WTC11 (cell line): ENCODE measurements around the gene OPCML. TPM values are rescaled to one million over a fixed set of nuclear protein-coding genes. Genes with fewer than 3 reads are reported as not detected.

Source experiments
- ATAC-seq: fragments of 200-7000 bp; cut with Tn5 transposase; 2 replicates; pipeline ENCODE4 v1.10.0; 2021; ENCODE audit warnings: mild to moderate bottlenecking, moderate library complexity
- CTCF ChIA-PET: fragments of 300-600 bp; sonication (Branson Sonifier 250); formaldehyde crosslinking; loops from one replicate; lab custom pipeline; 2021; ENCODE audit warnings: antibody characterized with exemption; lab: Charles Lee
- POLR2A ChIA-PET: fragments of 350-600 bp; sonication (Branson Sonifier 250); formaldehyde crosslinking; loops from one replicate; lab custom pipeline; 2021; ENCODE audit warnings: antibody characterized with exemption; lab: Charles Lee
- DNase-seq: peaks from one replicate; pipeline ENCODE4 v3.0.0; 2021; ENCODE audit warnings: low spot score
- H3K27ac Mint-ChIP-seq: 2 replicates; pipeline ENCODE4 v1.8.0; 2021; ENCODE audit warnings: mixed read lengths
- H3K27me3 Mint-ChIP-seq: 2 replicates; pipeline ENCODE4 v1.8.0; 2021; ENCODE audit warnings: low read depth, mild to moderate bottlenecking, moderate library complexity, mixed read lengths
- H3K36me3 Mint-ChIP-seq: 2 replicates; pipeline ENCODE4 v1.8.0; 2021; ENCODE audit warnings: mixed read lengths
- H3K4me1 Mint-ChIP-seq: 2 replicates; pipeline ENCODE4 v1.8.0; 2022; ENCODE audit warnings: mixed read lengths
- H3K4me3 Mint-ChIP-seq: 2 replicates; pipeline ENCODE4 v1.8.0; 2021; ENCODE audit warnings: mild to moderate bottlenecking, moderate library complexity, mixed read lengths
- H3K9me3 Mint-ChIP-seq: 2 replicates; pipeline ENCODE4 v1.8.0; 2021; ENCODE audit warnings: mixed read lengths
- IRF2 ChIP-seq: sonication (generic); formaldehyde crosslinking; IDR thresholded peaks from 2 replicates; pipeline ENCODE4 v1.8.0; 2022; ENCODE audit warnings: low read depth, missing genetic modification reagents, borderline replicate concordance
- JUN ChIP-seq: sonication (generic); formaldehyde crosslinking; IDR thresholded peaks from 2 replicates; pipeline ENCODE4 v1.8.0; 2023; ENCODE audit warnings: mild to moderate bottlenecking, missing genetic modification reagents
- NFATC4 ChIP-seq: fragments of 250-450 bp; sonication (Bioruptor Pico); IDR thresholded peaks from 2 replicates; pipeline ENCODE4 v1.9.0; 2021; ENCODE audit warnings: mild to moderate bottlenecking
- PREB ChIP-seq: sonication (generic); formaldehyde crosslinking; IDR thresholded peaks from 2 replicates; pipeline ENCODE4 v1.8.1; 2022; ENCODE audit warnings: mild to moderate bottlenecking, missing genetic modification reagents, moderate library complexity, borderline replicate concordance
- SOX15 ChIP-seq: fragments of 250-450 bp; sonication (Bioruptor Pico); IDR thresholded peaks from 2 replicates; pipeline ENCODE4 v1.9.0; 2021; ENCODE audit warnings: mild to moderate bottlenecking
- STAT6 ChIP-seq: sonication (generic); formaldehyde crosslinking; conservative IDR thresholded peaks from 2 replicates; pipeline ENCODE4 v1.8.1; 2023; ENCODE audit warnings: mild to moderate bottlenecking, low read depth, missing genetic modification reagents, moderate library complexity
- TEAD4 ChIP-seq: sonication (generic); formaldehyde crosslinking; IDR thresholded peaks from 2 replicates; pipeline ENCODE4 v1.8.0; 2022; ENCODE audit warnings: mild to moderate bottlenecking, missing genetic modification reagents
- TP53 ChIP-seq: sonication (generic); formaldehyde crosslinking; IDR thresholded peaks from 2 replicates; pipeline ENCODE4 v1.8.1; 2023; ENCODE audit warnings: mild to moderate bottlenecking, missing genetic modification reagents
- ZMAT4 ChIP-seq: fragments of 250-450 bp; sonication (Bioruptor Pico); IDR thresholded peaks from 2 replicates; pipeline ENCODE4 v1.9.0; 2021; ENCODE audit warnings: mild to moderate bottlenecking
- ZNF138 ChIP-seq: sonication (generic); formaldehyde crosslinking; conservative IDR thresholded peaks from 2 replicates; pipeline ENCODE4 v1.8.1; 2022; ENCODE audit warnings: mild to moderate bottlenecking, moderate library complexity, missing genetic modification reagents
- ZNF281 ChIP-seq: sonication (generic); formaldehyde crosslinking; IDR thresholded peaks from 2 replicates; pipeline ENCODE4 v1.8.0; 2023; ENCODE audit warnings: mild to moderate bottlenecking, missing genetic modification reagents
- ZNF532 ChIP-seq: fragments of 250-450 bp; sonication (Bioruptor Pico); IDR thresholded peaks from 2 replicates; pipeline ENCODE4 v1.9.0; 2021; ENCODE audit warnings: mild to moderate bottlenecking, borderline replicate concordance
- total RNA-seq: library from RNA; stranded (reverse); gene quantifications from 3 replicates; pipeline ENCODE4 v1.2.3, GENCODE V29; 2021

OPCML gene
- total RNA-seq, 1 experiment from 2014 or later: 1.5 TPM

GRCh38 chr11:133498969-133499368 is 33.3 kb downstream of the OPCML start (continued):
- TF ChIP-seq TEAD4 (no peak), IRF2 (CRISPR knock-in tag) (no peak), ZMAT4 (no peak)

GRCh38 chr11:133497477-133498140 is 34.7 kb downstream of the OPCML start:
- no peak for DNase-seq
- H3K9me3 Mint-ChIP-seq: peaks cover 11% of the 10 kb centered on the region
- CTCF ChIA-PET: no interaction called here

More at GRCh38 chr11:133497477-133498140, 34.7 kb downstream of the OPCML start:
- TF ChIP-seq ZNF281 (CRISPR knock-in tag) (no peak), ZNF532 (no peak), SOX15 (CRISPR knock-in tag) (no peak), TP53 (CRISPR knock-in tag) (no peak), PREB (CRISPR knock-in tag) (no peak), ZNF138 (CRISPR knock-in tag) (no peak), STAT6 (no peak), NFATC4 (CRISPR knock-in tag) (no peak), JUN (CRISPR knock-in tag) (no peak)
- H3K27me3 Mint-ChIP-seq: no peaks in the 10 kb centered on the region
- ATAC-seq: no peak
- no peak overlapping the region for H3K27ac Mint-ChIP-seq
- H3K4me3 Mint-ChIP-seq: no peak overlapping the region
- no peaks in the 10 kb centered on the region for H3K36me3 Mint-ChIP-seq
- POLR2A ChIA-PET: no interaction called here
- peaks cover 14% of the 10 kb centered on the region for H3K4me1 Mint-ChIP-seq
